ENCODE measurements around the gene ACADS.

ACADS gene, protein sequence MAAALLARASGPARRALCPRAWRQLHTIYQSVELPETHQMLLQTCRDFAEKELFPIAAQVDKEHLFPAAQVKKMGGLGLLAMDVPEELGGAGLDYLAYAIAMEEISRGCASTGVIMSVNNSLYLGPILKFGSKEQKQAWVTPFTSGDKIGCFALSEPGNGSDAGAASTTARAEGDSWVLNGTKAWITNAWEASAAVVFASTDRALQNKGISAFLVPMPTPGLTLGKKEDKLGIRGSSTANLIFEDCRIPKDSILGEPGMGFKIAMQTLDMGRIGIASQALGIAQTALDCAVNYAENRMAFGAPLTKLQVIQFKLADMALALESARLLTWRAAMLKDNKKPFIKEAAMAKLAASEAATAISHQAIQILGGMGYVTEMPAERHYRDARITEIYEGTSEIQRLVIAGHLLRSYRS

DNA sequence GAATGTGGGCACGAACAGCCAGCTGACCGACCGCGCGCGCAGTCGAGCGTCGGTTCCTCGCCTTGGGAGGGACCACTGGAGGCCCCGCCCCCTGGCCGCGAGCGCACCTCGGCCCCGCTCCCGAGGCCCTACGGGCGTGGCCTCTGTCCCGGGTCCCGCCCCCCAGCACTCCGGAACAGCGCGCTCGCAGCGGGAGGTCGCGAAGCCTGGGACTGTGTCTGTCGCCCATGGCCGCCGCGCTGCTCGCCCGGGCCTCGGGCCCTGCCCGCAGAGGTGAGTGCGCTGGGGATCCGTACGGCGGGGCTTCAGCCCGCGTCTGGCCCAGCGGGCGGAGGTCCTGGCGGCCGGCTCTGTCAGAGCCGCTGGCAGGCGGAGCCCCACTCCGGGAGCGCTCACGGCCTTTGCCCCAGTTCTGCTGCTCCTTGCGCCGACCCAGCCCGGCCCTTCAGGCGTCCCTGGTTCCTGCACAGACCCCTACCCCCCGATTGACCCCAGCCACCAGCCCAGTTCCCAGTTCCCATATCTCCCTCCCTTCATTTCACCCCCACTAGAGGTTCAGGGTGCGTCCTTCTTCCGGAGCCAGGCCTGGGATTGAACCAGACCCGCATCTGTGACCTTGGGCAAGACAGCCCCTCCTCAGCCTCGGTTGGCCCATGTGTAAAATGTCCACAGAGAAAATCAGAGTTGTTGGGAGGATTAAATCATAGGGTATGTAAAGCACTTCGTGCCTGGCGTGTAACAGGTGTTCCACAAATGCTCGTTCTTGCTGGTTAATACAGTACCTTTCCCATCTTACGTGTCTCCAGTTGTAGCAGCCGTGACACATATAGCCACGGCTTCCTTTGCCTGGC is at the start of gene ACADS:
TSS of gene ACADS (plus strand) at position 168 of the 851 bp plus-strand sequence. CDS start at position 228, 60 bp downstream.
- POLR2A ChIA-PET = no interaction called here
- DNase-seq (ENCODE audit: extremely low spot score) = peak; percentile 99
- CTCF ChIA-PET = interaction anchor here (0.6 to 1.5 kb wide), 11 partner anchors 10 to 246 kb away, joined by 3 to 7 read pairs (median 3); no protein-coding TSS in a partner anchor
- TF ChIP-seq, protein P1, sequence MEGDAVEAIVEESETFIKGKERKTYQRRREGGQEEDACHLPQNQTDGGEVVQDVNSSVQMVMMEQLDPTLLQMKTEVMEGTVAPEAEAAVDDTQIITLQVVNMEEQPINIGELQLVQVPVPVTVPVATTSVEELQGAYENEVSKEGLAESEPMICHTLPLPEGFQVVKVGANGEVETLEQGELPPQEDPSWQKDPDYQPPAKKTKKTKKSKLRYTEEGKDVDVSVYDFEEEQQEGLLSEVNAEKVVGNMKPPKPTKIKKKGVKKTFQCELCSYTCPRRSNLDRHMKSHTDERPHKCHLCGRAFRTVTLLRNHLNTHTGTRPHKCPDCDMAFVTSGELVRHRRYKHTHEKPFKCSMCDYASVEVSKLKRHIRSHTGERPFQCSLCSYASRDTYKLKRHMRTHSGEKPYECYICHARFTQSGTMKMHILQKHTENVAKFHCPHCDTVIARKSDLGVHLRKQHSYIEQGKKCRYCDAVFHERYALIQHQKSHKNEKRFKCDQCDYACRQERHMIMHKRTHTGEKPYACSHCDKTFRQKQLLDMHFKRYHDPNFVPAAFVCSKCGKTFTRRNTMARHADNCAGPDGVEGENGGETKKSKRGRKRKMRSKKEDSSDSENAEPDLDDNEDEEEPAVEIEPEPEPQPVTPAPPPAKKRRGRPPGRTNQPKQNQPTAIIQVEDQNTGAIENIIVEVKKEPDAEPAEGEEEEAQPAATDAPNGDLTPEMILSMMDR (IDR thresholded peaks at IDR 0.05; ENCODE audit: control extremely low read depth, extremely low read depth, low read depth, missing control alignments) = no peak

GRCh38 chr12:120677765-120678473 is 47.7 kb upstream of the ACADS start:
- TF ChIP-seq, protein P1 (IDR thresholded peaks at IDR 0.05; ENCODE audit: control extremely low read depth, extremely low read depth, low read depth, missing control alignments) = no peak
- ChIA-PET CTCF (interaction anchor here (0.8 to 3.8 kb wide), 6 partner anchors 8 to 294 kb away, joined by 3 to 44 read pairs (median 4); no protein-coding TSS in a partner anchor), POLR2A (no interaction called here)
- peak; percentile 64 for DNase-seq (ENCODE audit: extremely low spot score)

GRCh38 chr12:120678572-120678971 is 47.1 kb upstream of the ACADS start:
- DNase-seq (ENCODE audit: extremely low spot score) = no peak
- POLR2A ChIA-PET = no interaction called here
- TF ChIP-seq, protein P1 (IDR thresholded peaks at IDR 0.05; ENCODE audit: control extremely low read depth, extremely low read depth, low read depth, missing control alignments) = no peak
- CTCF ChIA-PET = interaction anchor here (0.8 to 3.8 kb wide), 8 partner anchors 9 to 293 kb away, joined by 3 to 44 read pairs (median 4); no protein-coding TSS in a partner anchor

- POLR2A ChIA-PET = no interaction called here
- CTCF ChIA-PET = interaction anchor here (1.0 to 3.8 kb wide), 4 partner anchors 10 to 291 kb away, joined by 3 to 44 read pairs (median 6); no protein-coding TSS in a partner anchor
- DNase-seq (ENCODE audit: extremely low spot score) = no peak
- TF ChIP-seq, protein P1 (IDR thresholded peaks at IDR 0.05; ENCODE audit: control extremely low read depth, extremely low read depth, low read depth, missing control alignments) = no peak
Observed at GRCh38 chr12:120680165-120680738, 45.4 kb upstream of the ACADS start.

- POLR2A ChIA-PET = no interaction called here
- TF ChIP-seq, protein P1 (IDR thresholded peaks at IDR 0.05; ENCODE audit: control extremely low read depth, extremely low read depth, low read depth, missing control alignments) = no peak
- CTCF ChIA-PET = interaction anchor here (0.9 to 2.5 kb wide), 2 partner anchors 14 to 36 kb away, joined by 3 to 9 read pairs; no protein-coding TSS in a partner anchor
- no peak for DNase-seq (ENCODE audit: extremely low spot score)
Observed at GRCh38 chr12:120684523-120684932, 41.1 kb upstream of the ACADS start.

All from GM10248 (cell line).